Ishikawa (cell line): ENCODE measurements around the gene ACP1.

Experiments
- CEBPB ChIP-seq: IDR thresholded peaks from 2 replicates; pipeline ENCODE4 v1.6.1; 2012
- CREB1 ChIP-seq: IDR thresholded peaks from 2 replicates; pipeline ENCODE4 v1.6.1; 2012; ENCODE audit warnings: low read depth
- EGR1 ChIP-seq: IDR thresholded peaks from 2 replicates; pipeline ENCODE4 v1.6.1; 2012
- EP300 ChIP-seq: IDR thresholded peaks from 2 replicates; pipeline ENCODE4 v1.6.1; 2012; ENCODE audit warnings: borderline replicate concordance
- FOXM1 ChIP-seq: IDR thresholded peaks from 2 replicates; pipeline ENCODE4 v1.6.1; 2012; ENCODE audit warnings: low read depth, borderline replicate concordance
- MAX ChIP-seq: IDR thresholded peaks from 2 replicates; pipeline ENCODE4 v1.6.1; 2012
- NFIC ChIP-seq: IDR thresholded peaks from 2 replicates; pipeline ENCODE4 v1.6.1; 2012
- RAD21 ChIP-seq: IDR thresholded peaks from 2 replicates; pipeline ENCODE4 v1.6.1; 2012; ENCODE audit warnings: low read depth
- TAF1 ChIP-seq: IDR thresholded peaks from 2 replicates; pipeline ENCODE4 v1.6.1; 2012; ENCODE audit warnings: low read depth, mild to moderate bottlenecking
- TCF12 ChIP-seq: IDR thresholded peaks from 2 replicates; pipeline ENCODE4 v1.6.1; 2012; ENCODE audit warnings: low read depth
- TEAD4 ChIP-seq: IDR thresholded peaks from 2 replicates; pipeline ENCODE4 v1.6.1; 2012
- USF1 ChIP-seq: IDR thresholded peaks from 2 replicates; pipeline ENCODE4 v1.6.1; 2012
- YY1 ChIP-seq: IDR thresholded peaks from 2 replicates; pipeline ENCODE4 v1.6.1; 2012; ENCODE audit warnings: low read depth
- ZBTB7A ChIP-seq: IDR thresholded peaks from 2 replicates; pipeline ENCODE4 v1.6.1; 2012; ENCODE audit warnings: low read depth
- TF ChIP-seq, protein P1 (sequence below): IDR thresholded peaks from 2 replicates; pipeline ENCODE4 v1.6.1; 2012; ENCODE audit warnings: low read depth, mild to moderate bottlenecking

The ACP1 gene

DNA sequence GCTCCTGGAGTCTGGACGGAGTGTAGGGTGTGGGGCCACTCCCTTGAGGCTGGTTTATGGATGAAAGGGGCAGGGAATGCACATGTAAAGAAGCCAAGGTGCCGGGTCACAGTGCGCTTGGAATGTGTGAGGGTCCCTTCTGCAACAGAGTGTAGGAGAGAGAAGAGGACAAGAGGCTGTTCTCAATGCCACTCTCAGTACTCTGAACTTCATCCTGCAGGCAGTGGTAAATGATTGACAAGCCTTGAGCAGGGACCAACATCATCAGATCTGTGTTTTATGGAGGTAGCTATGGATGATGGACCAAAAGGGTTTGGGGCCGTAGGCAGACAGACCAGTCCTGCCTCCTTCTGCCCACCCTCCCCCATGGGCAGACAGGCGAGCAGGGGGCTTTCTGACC, 30.3 kb downstream of the ACP1 start:
- TF ChIP-seq TCF12, result no peak
- no peak for TF ChIP-seq CREB1
- TF ChIP-seq USF1, result no peak
- no peak for TF ChIP-seq EGR1
- no peak for TF ChIP-seq TEAD4
- no peak for TF ChIP-seq ZBTB7A
- TF ChIP-seq RAD21, result no peak
- no peak for TF ChIP-seq NFIC
- TF ChIP-seq FOXM1, result no peak
- no peak for TF ChIP-seq YY1
- no peak for TF ChIP-seq EP300
- TF ChIP-seq CEBPB, result no peak
- no peak for TF ChIP-seq MAX
- TF ChIP-seq, protein P1, sequence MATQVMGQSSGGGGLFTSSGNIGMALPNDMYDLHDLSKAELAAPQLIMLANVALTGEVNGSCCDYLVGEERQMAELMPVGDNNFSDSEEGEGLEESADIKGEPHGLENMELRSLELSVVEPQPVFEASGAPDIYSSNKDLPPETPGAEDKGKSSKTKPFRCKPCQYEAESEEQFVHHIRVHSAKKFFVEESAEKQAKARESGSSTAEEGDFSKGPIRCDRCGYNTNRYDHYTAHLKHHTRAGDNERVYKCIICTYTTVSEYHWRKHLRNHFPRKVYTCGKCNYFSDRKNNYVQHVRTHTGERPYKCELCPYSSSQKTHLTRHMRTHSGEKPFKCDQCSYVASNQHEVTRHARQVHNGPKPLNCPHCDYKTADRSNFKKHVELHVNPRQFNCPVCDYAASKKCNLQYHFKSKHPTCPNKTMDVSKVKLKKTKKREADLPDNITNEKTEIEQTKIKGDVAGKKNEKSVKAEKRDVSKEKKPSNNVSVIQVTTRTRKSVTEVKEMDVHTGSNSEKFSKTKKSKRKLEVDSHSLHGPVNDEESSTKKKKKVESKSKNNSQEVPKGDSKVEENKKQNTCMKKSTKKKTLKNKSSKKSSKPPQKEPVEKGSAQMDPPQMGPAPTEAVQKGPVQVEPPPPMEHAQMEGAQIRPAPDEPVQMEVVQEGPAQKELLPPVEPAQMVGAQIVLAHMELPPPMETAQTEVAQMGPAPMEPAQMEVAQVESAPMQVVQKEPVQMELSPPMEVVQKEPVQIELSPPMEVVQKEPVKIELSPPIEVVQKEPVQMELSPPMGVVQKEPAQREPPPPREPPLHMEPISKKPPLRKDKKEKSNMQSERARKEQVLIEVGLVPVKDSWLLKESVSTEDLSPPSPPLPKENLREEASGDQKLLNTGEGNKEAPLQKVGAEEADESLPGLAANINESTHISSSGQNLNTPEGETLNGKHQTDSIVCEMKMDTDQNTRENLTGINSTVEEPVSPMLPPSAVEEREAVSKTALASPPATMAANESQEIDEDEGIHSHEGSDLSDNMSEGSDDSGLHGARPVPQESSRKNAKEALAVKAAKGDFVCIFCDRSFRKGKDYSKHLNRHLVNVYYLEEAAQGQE, result no peak

- TF ChIP-seq EP300 (no peak), NFIC (no peak), YY1 (no peak), CREB1 (no peak), TEAD4 (no peak), FOXM1 (no peak), ZBTB7A (no peak), CEBPB (no peak)
Observed at GRCh38 chr2:296354-296753, 31.6 kb downstream of the ACP1 start.

GRCh38 chr2:305366-305765, 40.6 kb downstream of the ACP1 start:
- TF ChIP-seq MAX (no peak), RAD21 (no peak)

GRCh38 chr2:309148-309953, 44.6 kb downstream of the ACP1 start:
- TF ChIP-seq CREB1, result no peak
- TF ChIP-seq FOXM1, result no peak
- no peak for TF ChIP-seq NFIC
- no peak for TF ChIP-seq TEAD4
- TF ChIP-seq TAF1, result no peak
- no peak for TF ChIP-seq EGR1
- TF ChIP-seq, protein P1, result no peak
- no peak for TF ChIP-seq EP300
- no peak for TF ChIP-seq USF1
- no peak for TF ChIP-seq RAD21
- no peak for TF ChIP-seq MAX
- TF ChIP-seq TCF12, result no peak
- TF ChIP-seq CEBPB, result no peak
- no peak for TF ChIP-seq ZBTB7A
- TF ChIP-seq YY1, result no peak

DNA sequence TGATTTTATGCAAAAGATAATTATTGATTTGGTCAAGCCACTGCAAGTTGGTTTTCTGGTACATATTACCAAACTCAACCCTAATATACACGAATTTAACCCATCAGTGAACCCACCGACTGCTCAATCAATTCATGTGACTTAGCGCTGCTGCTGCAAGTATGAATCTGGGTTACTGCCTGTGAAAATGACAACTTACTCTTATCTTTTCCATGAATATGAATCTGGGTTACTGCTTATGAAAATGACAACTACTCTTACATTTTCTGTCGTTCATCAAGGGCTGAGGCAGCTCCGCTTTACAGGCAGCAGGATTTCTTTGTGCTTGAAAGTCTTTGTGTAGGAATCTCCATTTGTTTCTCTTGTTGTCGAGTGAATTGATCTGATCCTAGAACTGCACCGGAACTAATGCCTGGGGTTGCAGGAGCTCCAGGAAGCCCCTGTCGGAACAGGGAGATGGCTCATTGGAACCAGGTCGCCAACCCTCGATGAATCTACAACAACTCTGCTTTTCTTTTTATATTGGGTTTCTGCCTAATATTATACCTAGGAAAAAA, 45.3 kb downstream of the ACP1 start:
- TF ChIP-seq USF1, result no peak
- no peak for TF ChIP-seq TEAD4
- TF ChIP-seq EGR1, result no peak
- no peak for TF ChIP-seq CREB1

GRCh38 chr2:310994-311393, 46.2 kb downstream of the ACP1 start:
- no peak for TF ChIP-seq FOXM1
- no peak for TF ChIP-seq ZBTB7A
- no peak for TF ChIP-seq USF1
- TF ChIP-seq NFIC, result no peak
- no peak for TF ChIP-seq TCF12
- TF ChIP-seq, protein P1, result no peak
- no peak for TF ChIP-seq YY1
- no peak for TF ChIP-seq MAX
- TF ChIP-seq EGR1, result no peak
- no peak for TF ChIP-seq CEBPB
- no peak for TF ChIP-seq CREB1
- TF ChIP-seq RAD21, result no peak
- no peak for TF ChIP-seq EP300
- TF ChIP-seq TEAD4, result no peak
- TF ChIP-seq TAF1, result no peak
